HCT116 (cell line): ENCODE measurements around the gene ZNF729. TPM values are rescaled to one million over a fixed set of nuclear protein-coding genes. Genes with fewer than 3 reads are reported as not detected.

Source experiments
- ATAC-seq: fragments of 200-7000 bp; cut with Tn5 transposase; 2 replicates; pipeline ENCODE4 v1.9.1; 2020; ENCODE audit warnings: mild to moderate bottlenecking, moderate library complexity
- BruUV-seq: library from RNA; stranded (reverse); fragments of 400-500 nt; replicated peaks from 2 replicates; lab custom pipeline; 2021; lab: Mats Ljungman, UMichigan
- CTCF ChIA-PET: fragments of 300-600 bp; sonication (Branson Sonifier 250); formaldehyde crosslinking; loops from one replicate; lab custom pipeline; 2021; ENCODE audit warnings: antibody characterized with exemption; lab: Charles Lee
- POLR2A ChIA-PET: fragments of 300-600, 350-600 bp; sonication (Branson Sonifier 250); formaldehyde crosslinking; loops from one replicate; lab custom pipeline; 2021; ENCODE audit warnings: antibody characterized with exemption; lab: Charles Lee
- RAD21 ChIA-PET, 2 experiments: fragments of 300-600 bp; sonication (Branson Sonifier 250); formaldehyde crosslinking; loops; one replicate each; lab custom pipeline; 2023; ENCODE audit warnings: low total read pairs in 2 of 2; ENCODE audit not compliant: uncharacterized antibody in 2 of 2, unreplicated experiment in 2 of 2, low non-redundant PET in 1 of 2; lab: Charles Lee
- DNase-seq: peaks from one replicate; pipeline ENCODE4 v3.0.0-alpha.2; 2010; ENCODE audit warnings: low read depth, low spot score
- H2AFZ ChIP-seq: fragments of 200-600 bp; shearing (Covaris generic), sonication (generic); 2 replicates; pipeline ENCODE4 v1.6.1; 2017; ENCODE audit warnings: low read depth, mixed run types, mixed read lengths, antibody characterized with exemption, low read length; ENCODE audit not compliant: poor library complexity, severe bottlenecking
- H3K27ac ChIP-seq: 2 replicates; pipeline ENCODE4 v1.5.1; 2012; ENCODE audit warnings: low read depth, low read length
- H3K27me3 ChIP-seq: fragments of 200-600 bp; sonication (generic); 2 replicates; pipeline ENCODE4 v1.6.1; 2016; ENCODE audit warnings: mixed run types, low read length, mixed read lengths; ENCODE audit not compliant: insufficient read depth
- H3K36me3 ChIP-seq, 2 experiments: fragments of 200-500 bp in 1 of 2; fragments of 200-600 bp in 1 of 2; sonication (Bioruptor generic) in 1 of 2; sonication (generic) in 1 of 2; 2 replicates each; pipeline versions ENCODE4 v1.5.1 to v1.6.1; 2014 to 2016; ENCODE audit warnings: low read length in 2 of 2, inconsistent platforms in 1 of 2, mixed read lengths in 1 of 2, mixed run types in 1 of 2; ENCODE audit not compliant: insufficient read depth in 2 of 2, control insufficient read depth in 1 of 2
- H3K4me1 ChIP-seq, 2 experiments: fragments of 200-600 bp in 1 of 2; sonication (generic) in 1 of 2; 2 replicates each; pipeline versions ENCODE4 v1.5.1 to v1.6.1; 2012 to 2017; ENCODE audit warnings: low read length in 2 of 2, inconsistent platforms in 1 of 2, mild to moderate bottlenecking in 1 of 2, mixed read lengths in 1 of 2, mixed run types in 1 of 2, moderate library complexity in 1 of 2; ENCODE audit not compliant: insufficient read depth in 2 of 2, control insufficient read depth in 1 of 2
- H3K4me2 ChIP-seq: fragments of 200-600 bp; sonication (generic); 2 replicates; pipeline ENCODE4 v1.6.1; 2017; ENCODE audit warnings: mixed run types, low read length, mixed read lengths
- H3K4me3 ChIP-seq, 2 experiments: fragments of 200-600 bp in 1 of 2; sonication (generic) in 1 of 2; replicated peaks in 1 of 2; 2 replicates each; pipeline ENCODE4 v1.5.1; 2011 to 2016; ENCODE audit warnings: low read length in 2 of 2, control low read depth in 1 of 2, low read depth in 1 of 2, mild to moderate bottlenecking in 1 of 2, mixed read lengths in 1 of 2, mixed run types in 1 of 2
- H3K79me2 ChIP-seq: fragments of 200-600 bp; sonication (generic); 2 replicates; pipeline ENCODE4 v1.6.1; 2017; ENCODE audit warnings: mild to moderate bottlenecking, mixed run types, low read length, moderate library complexity, mixed read lengths; ENCODE audit not compliant: insufficient read depth
- H3K9ac ChIP-seq: fragments of 200-600 bp; sonication (generic); 2 replicates; pipeline ENCODE4 v1.6.1; 2016; ENCODE audit warnings: low read length, mixed read lengths
- H3K9me2 ChIP-seq: fragments of 200-600 bp; sonication (generic), shearing (Covaris generic); 2 replicates; pipeline ENCODE4 v1.6.1; 2017; ENCODE audit warnings: mixed run types, mild to moderate bottlenecking, moderate library complexity; ENCODE audit not compliant: insufficient read depth
- H3K9me3 ChIP-seq, 2 experiments: fragments of 200-500 bp in 1 of 2; fragments of 200-600 bp in 1 of 2; sonication (Bioruptor generic) in 1 of 2; sonication (generic) in 1 of 2; 2 replicates each; pipeline ENCODE4 v1.6.1; 2014 to 2017; ENCODE audit warnings: low read length in 2 of 2, mixed read lengths in 2 of 2, inconsistent platforms in 1 of 2, low read depth in 1 of 2, mild to moderate bottlenecking in 1 of 2, mixed run types in 1 of 2, moderate library complexity in 1 of 2; ENCODE audit not compliant: control insufficient read depth in 1 of 2, insufficient read depth in 1 of 2
- H4K20me1 ChIP-seq: fragments of 200-600 bp; sonication (generic), shearing (Covaris generic); 2 replicates; pipeline ENCODE4 v1.6.1; 2017; ENCODE audit warnings: mixed run types, mild to moderate bottlenecking, moderate library complexity; ENCODE audit not compliant: insufficient read depth
- CEBPB ChIP-seq: IDR thresholded peaks from 2 replicates; pipeline ENCODE4 v1.6.1; 2012; ENCODE audit warnings: low read depth
- EGR1 ChIP-seq: IDR thresholded peaks from 2 replicates; pipeline ENCODE4 v1.6.1; 2012; ENCODE audit warnings: low read depth
- POLR2AphosphoS5 ChIP-seq: IDR thresholded peaks from 2 replicates; pipeline ENCODE4 v1.6.1; 2011; ENCODE audit warnings: mild to moderate bottlenecking, low read depth, low read length, moderate library complexity
- intact Hi-C: fragments of 100-400 bp; cut with micrococcal nuclease; formaldehyde crosslinking; loops from 2 replicates; pipeline ENCODE4 v1.10.0; 2022
- total RNA-seq: library from RNA; stranded (reverse); gene quantifications from one replicate; pipeline ENCODE4 v1.2.1, GENCODE V29; 2021; ENCODE audit not compliant: unreplicated experiment

Gene ZNF729
- total RNA-seq, 1 experiment from 2014 or later = not detected

GRCh38 chr19:22354665-22355064, 68.4 kb downstream of the ZNF729 start:
- ATAC-seq = no peak
- Histone ChIP-seq H3K9ac (no peak overlapping the region), H3K9me2 (no peaks in the 10 kb centered on the region), H3K79me2 (no peaks in the 10 kb centered on the region), H2AFZ (no peak overlapping the region), H4K20me1 (no peaks in the 10 kb centered on the region), H3K9me3 (peaks cover 6 to 15% of the 10 kb centered on the region in 2 experiments; a peak in 2 of 4 replicates), H3K36me3 (no peaks in the 10 kb centered on the region), H3K4me3 (no peak overlapping the region), H3K4me1 (no peaks in the 10 kb centered on the region), H3K27ac (no peak overlapping the region), H3K4me2 (no peak overlapping the region), H3K27me3 (no peaks in the 10 kb centered on the region)
- CTCF ChIA-PET = no interaction called here
- intact Hi-C loops = no loop called here
- RAD21 ChIA-PET = no interaction called here
- no peak for TF ChIP-seq EGR1
- no peak for TF ChIP-seq POLR2AphosphoS5
- no peak for TF ChIP-seq CEBPB
- BruUV-seq = no TSS peak
- DNase-seq = no peak
- POLR2A ChIA-PET = no interaction called here

Other genes starting within 250 kb of the ZNF729 start
- gene ZNF257, start 234.0 kb upstream of the ZNF729 start, total RNA-seq = not detected
- gene ZNF676, start 89.5 kb upstream of the ZNF729 start, total RNA-seq = not detected
- gene ZNF98, start 135.9 kb downstream of the ZNF729 start, total RNA-seq = not detected